Activated CD4-positive, alpha-beta memory T cell treated with anti-CD3 and anti-CD28 coated beads, Interleukin-2, amount 10 ng/mL, durations not matched to agents 7 days and 5 days (primary cell): ENCODE measurements around the gene MON1B. TPM values are rescaled to one million over a fixed set of nuclear protein-coding genes. Genes with fewer than 3 reads are reported as not detected.
A peak's percentile ranks its signal among the peaks of the same experiment; 100 is the strongest.
"Not testable (repeated sequence)": the region's sequence is repeated elsewhere in the genome, so short reads cannot be mapped to it uniquely, and the experiment has no call there.

Experiments used
- CTCF ChIA-PET: fragments of 350-600 bp; sonication (Branson Sonifier 250); formaldehyde crosslinking; loops from one replicate; lab custom pipeline; 2021; ENCODE audit warnings: antibody characterized with exemption, inconsistent platforms; lab: Charles Lee
- POLR2A ChIA-PET: fragments of 350-600 bp; sonication (Branson Sonifier 250); formaldehyde crosslinking; loops from one replicate; lab custom pipeline; 2021; ENCODE audit warnings: antibody characterized with exemption; lab: Charles Lee
- DNase-seq: peaks from one replicate; pipeline ENCODE4 v3.0.0-alpha.2; 2020
- H3K27ac Mint-ChIP-seq: one replicate; pipeline ENCODE4 v1.8.0; 2021; ENCODE audit warnings: mild to moderate bottlenecking, mixed read lengths
- H3K27me3 Mint-ChIP-seq: one replicate; pipeline ENCODE4 v1.8.0; 2021; ENCODE audit warnings: mixed read lengths
- H3K36me3 Mint-ChIP-seq: one replicate; pipeline ENCODE4 v1.8.0; 2021; ENCODE audit warnings: low read depth, mixed read lengths
- H3K4me1 Mint-ChIP-seq: one replicate; pipeline ENCODE4 v1.8.0; 2021; ENCODE audit warnings: mixed read lengths
- H3K4me3 Mint-ChIP-seq: one replicate; pipeline ENCODE4 v1.8.0; 2021; ENCODE audit warnings: mild to moderate bottlenecking, mixed read lengths
- H3K9me3 Mint-ChIP-seq: one replicate; pipeline ENCODE4 v1.8.0; 2021; ENCODE audit warnings: mixed read lengths
- total RNA-seq, 2 experiments: library from RNA; stranded (reverse); gene quantifications; one replicate each; pipeline ENCODE4 v1.2.3, GENCODE V29; 2021

Gene MON1B
- total RNA-seq, 2 experiments from 2014 or later, result 74.1 to 75.4 TPM

DNA sequence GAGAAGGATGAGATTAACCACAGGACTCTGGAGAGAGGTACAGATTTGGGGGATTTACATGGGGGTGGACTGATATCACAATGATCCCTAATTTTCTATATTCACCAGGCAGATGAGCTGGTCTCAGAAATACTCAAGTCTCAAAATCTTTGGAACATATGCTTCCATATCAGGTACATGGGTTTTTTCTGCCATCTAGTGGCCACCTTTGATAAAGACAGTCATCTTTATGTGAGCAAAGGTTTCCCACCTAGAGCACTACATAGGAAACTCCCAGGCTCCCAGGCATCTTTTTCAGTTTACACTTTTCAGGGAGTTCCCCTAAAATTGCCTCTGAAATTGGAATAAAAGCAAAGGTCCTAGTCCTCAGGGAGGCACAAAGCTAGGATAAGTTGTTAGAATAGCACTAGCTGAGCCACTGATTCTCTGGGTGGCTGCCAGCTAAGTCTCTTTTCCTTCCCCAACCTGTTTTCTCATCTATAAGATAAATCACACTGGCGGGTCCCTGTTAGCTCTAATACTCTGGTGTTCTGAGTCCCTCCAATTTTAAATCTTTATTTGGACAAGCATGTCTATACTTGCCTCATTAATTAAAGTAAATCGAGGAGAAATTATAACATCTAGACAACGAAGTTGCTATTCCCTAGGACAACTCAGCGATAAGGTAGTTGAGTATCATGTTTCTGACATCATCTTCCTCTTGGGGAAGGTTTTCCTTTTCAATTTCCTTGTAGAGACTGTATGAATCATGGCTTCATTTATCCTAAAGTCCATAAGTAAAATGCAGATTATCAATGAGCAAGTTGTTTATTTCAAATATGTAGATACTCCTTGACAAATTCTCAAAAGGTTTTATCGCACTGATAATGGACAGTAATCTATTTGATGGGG lies 19.0 kb upstream of the MON1B start:
- no peak overlapping the region for H3K27ac Mint-ChIP-seq
- no peak overlapping the region for H3K4me3 Mint-ChIP-seq
- peaks cover 25% of the 10 kb centered on the region for H3K27me3 Mint-ChIP-seq
- ChIA-PET POLR2A (interaction anchor here (0.6 kb wide), 1 partner anchor 19 kb away, joined by 3 read pairs; the partner anchor contains the start of gene MON1B), CTCF (interaction anchor here (0.6 to 3.5 kb wide), 12 partner anchors 9 to 1973 kb away, joined by 3 to 19 read pairs (median 4); no protein-coding TSS in a partner anchor)
- no peak for DNase-seq
- H3K4me1 Mint-ChIP-seq, result no peaks in the 10 kb centered on the region
- H3K9me3 Mint-ChIP-seq, result no peaks in the 10 kb centered on the region
- no peaks in the 10 kb centered on the region for H3K36me3 Mint-ChIP-seq

- no peak overlapping the region for H3K27ac Mint-ChIP-seq
- DNase-seq, result no peak
- H3K4me1 Mint-ChIP-seq, result no peaks in the 10 kb centered on the region
- H3K4me3 Mint-ChIP-seq, result no peak overlapping the region
- no peaks in the 10 kb centered on the region for H3K9me3 Mint-ChIP-seq
- H3K36me3 Mint-ChIP-seq, result no peaks in the 10 kb centered on the region
- peaks cover 22% of the 10 kb centered on the region for H3K27me3 Mint-ChIP-seq
- ChIA-PET CTCF (interaction anchor here (1.1 kb wide), 1 partner anchor 8 kb away, joined by 3 read pairs; no protein-coding TSS in a partner anchor), POLR2A (no interaction called here)
Observed at GRCh38 chr16:77172951-77173350, 18.0 kb upstream of the MON1B start.

DNA sequence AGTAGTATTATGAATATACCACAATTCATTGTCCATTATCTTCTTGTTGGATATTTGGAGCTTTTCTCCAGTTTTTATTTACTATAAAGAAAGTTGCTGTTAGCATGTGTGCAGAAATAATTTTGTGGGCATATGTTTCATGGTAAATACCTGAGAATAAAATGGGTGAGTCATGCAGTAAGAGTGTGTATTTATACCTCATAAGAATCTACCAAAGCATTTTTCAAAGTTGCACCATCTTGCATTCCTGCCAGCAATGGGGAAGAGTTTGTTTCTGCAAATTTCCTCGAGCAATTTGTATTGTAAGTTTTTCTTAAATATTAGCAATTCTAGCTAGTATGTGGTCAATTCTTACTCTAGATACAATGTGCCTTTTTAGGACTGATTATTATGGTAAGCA lies 7.9 kb upstream of the MON1B start:
- Mint-ChIP-seq H3K9me3 (no peaks in the 10 kb centered on the region), H3K36me3 (no peaks in the 10 kb centered on the region), H3K4me1 (no peaks in the 10 kb centered on the region), H3K27ac (no peak overlapping the region), H3K4me3 (no peak overlapping the region), H3K27me3 (peaks cover 26% of the 10 kb centered on the region)
- no peak for DNase-seq
- CTCF ChIA-PET, result interaction anchor here (2.5 kb wide), 1 partner anchor 12 kb away, joined by 8 read pairs; no protein-coding TSS in a partner anchor
- POLR2A ChIA-PET, result no interaction called here

- H3K27ac Mint-ChIP-seq, POLR2A ChIA-PET, H3K36me3 Mint-ChIP-seq, H3K9me3 Mint-ChIP-seq, H3K4me3 Mint-ChIP-seq, DNase-seq: not testable (repeated sequence)
- H3K27me3 Mint-ChIP-seq, result peaks cover 18% of the 10 kb centered on the region
- CTCF ChIA-PET, result interaction anchor here (1.1 kb wide), 1 partner anchor 15 kb away, joined by 3 read pairs; no protein-coding TSS in a partner anchor
- H3K4me1 Mint-ChIP-seq, result peaks cover 11% of the 10 kb centered on the region
Observed at GRCh38 chr16:77186298-77186697, 4.7 kb upstream of the MON1B start.

DNA sequence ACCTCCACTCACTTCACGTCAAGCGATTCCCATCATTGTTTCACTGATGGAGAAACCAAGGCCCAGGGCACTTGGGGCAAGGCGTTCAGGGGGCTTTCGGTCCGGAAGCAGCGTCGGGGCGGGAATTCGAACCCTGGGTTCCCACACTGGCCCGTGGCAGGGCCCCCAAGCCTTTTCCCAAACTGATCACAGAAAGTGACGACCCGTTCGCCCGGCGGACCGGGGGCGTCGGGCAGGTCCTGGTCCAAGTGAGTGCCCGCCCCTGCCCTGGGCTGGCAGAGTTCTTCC lies 856 bp upstream of the MON1B start:
- ChIA-PET CTCF (interaction anchor here (1.0 to 1.2 kb wide), 2 partner anchors 15 to 20 kb away, joined by 3 to 4 read pairs; no protein-coding TSS in a partner anchor), POLR2A (interaction anchor here (0.6 to 4.8 kb wide), 6 partner anchors 9 to 1542 kb away, joined by 3 to 38 read pairs (median 8); partner anchors contain the start of genes KARS1 and TERF2IP)
- Mint-ChIP-seq H3K27me3 (peaks cover 9% of the 10 kb centered on the region), H3K9me3 (no peaks in the 10 kb centered on the region), H3K4me3 (peak overlapping the region; percentile 93), H3K4me1 (peaks cover 36% of the 10 kb centered on the region), H3K36me3 (peaks cover 41% of the 10 kb centered on the region), H3K27ac (peak overlapping the region; percentile 100)
- no peak for DNase-seq

GRCh38 chr16:77191259-77191969 lies 424 bp downstream of the MON1B start:
- H3K4me1 Mint-ChIP-seq, result peaks cover 41% of the 10 kb centered on the region
- peak; percentile 38 for DNase-seq

DNA sequence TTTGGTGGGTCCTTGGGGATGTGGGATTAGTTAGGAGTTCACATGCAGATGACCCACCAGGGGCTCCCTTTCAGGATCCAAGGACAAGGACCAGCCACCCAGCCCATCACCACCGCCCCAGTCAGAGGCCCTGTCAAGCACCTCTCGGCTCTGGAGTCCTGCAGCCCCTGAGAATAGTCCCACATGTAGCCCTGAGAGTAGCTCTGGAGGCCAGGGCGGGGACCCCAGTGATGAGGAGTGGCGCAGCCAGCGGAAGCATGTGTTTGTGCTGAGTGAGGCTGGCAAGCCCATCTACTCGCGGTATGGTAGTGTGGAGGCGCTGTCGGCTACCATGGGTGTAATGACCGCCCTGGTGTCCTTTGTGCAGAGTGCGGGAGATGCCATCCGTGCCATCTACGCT lies 2.4 kb downstream of the MON1B start:
- ChIA-PET POLR2A (interaction anchor here (0.8 kb wide), 1 partner anchor 19 kb away, joined by 3 read pairs; no protein-coding TSS in a partner anchor), CTCF (no interaction called here)
- H3K27me3 Mint-ChIP-seq, result no peaks in the 10 kb centered on the region
- H3K36me3 Mint-ChIP-seq, result peaks cover 65% of the 10 kb centered on the region
- no peak overlapping the region for H3K27ac Mint-ChIP-seq
- peaks cover 41% of the 10 kb centered on the region for H3K4me1 Mint-ChIP-seq
- H3K4me3 Mint-ChIP-seq, result peak overlapping the region; percentile 93
- no peaks in the 10 kb centered on the region for H3K9me3 Mint-ChIP-seq
- no peak for DNase-seq

More at GRCh38 chr16:77191259-77191969, 424 bp downstream of the MON1B start:
- ChIA-PET POLR2A (interaction anchor here (0.7 to 4.8 kb wide), 8 partner anchors 12 to 1569 kb away, joined by 3 to 38 read pairs (median 5); partner anchors contain the start of genes ADAT1, KARS1 and TERF2IP), CTCF (interaction anchor here (1.2 kb wide), 1 partner anchor 16 kb away, joined by 3 read pairs; no protein-coding TSS in a partner anchor)
- Mint-ChIP-seq H3K9me3 (no peaks in the 10 kb centered on the region), H3K36me3 (peaks cover 50% of the 10 kb centered on the region), H3K27ac (peak overlapping the region; percentile 100), H3K4me3 (peak overlapping the region; percentile 93), H3K27me3 (peaks cover 2% of the 10 kb centered on the region)

DNA sequence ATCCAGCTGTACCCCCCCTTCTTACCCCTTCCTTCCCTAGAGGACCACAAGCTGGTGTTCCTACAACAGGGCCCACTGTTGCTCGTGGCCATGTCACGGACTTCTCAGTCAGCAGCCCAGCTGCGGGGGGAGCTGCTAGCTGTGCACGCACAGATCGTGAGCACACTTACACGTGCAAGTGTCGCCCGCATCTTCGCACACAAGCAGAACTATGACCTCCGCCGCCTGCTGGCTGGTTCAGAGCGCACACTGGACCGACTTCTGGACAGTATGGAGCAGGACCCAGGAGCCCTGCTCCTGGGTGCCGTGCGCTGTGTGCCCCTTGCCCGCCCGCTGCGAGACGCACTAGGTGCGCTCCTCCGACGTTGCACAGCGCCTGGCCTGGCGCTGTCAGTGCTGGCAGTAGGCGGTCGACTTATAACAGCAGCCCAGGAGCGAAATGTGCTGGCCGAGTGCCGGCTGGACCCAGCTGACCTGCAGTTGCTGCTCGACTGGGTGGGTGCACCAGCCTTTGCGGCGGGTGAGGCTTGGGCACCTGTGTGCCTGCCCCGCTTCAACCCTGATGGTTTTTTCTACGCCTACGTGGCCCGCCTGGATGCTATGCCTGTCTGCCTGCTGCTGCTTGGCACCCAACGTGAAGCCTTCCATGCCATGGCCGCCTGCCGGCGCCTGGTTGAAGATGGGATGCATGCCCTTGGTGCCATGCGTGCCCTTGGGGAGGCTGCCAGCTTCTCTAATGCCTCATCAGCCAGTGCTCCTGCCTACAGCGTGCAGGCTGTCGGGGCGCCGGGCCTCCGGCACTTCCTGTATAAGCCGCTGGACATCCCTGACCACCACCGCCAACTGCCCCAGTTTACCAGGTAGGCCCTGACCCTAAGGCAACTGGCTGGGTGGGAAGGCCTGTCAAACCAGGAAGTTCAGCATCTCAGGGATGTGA lies 3.6 kb downstream of the MON1B start:
- ChIA-PET POLR2A (no interaction called here), CTCF (no interaction called here)
- H3K4me1 Mint-ChIP-seq, result peaks cover 32% of the 10 kb centered on the region
- no peak for DNase-seq
- no peaks in the 10 kb centered on the region for H3K9me3 Mint-ChIP-seq
- H3K27ac Mint-ChIP-seq, result no peak overlapping the region
- no peak overlapping the region for H3K4me3 Mint-ChIP-seq
- peaks cover 75% of the 10 kb centered on the region for H3K36me3 Mint-ChIP-seq
- H3K27me3 Mint-ChIP-seq, result no peaks in the 10 kb centered on the region

DNA sequence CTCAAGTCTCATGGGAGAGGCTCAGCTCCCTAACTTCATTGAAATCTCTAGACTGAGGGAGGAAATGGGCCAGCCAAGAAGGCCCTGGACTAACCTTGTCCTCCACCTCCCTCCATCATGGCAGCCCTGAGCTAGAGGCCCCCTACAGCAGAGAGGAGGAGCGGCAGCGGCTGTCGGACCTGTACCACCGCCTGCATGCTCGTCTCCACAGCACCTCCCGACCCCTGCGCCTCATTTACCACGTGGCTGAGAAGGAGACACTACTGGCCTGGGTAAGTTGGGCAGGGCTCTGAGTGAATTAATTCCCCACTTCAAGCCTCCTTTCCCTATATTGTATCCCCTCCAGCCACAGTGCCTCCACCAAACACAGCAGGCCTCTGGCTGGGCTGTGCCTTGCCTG lies 4.4 kb downstream of the MON1B start:
- Mint-ChIP-seq H3K27me3 (no peaks in the 10 kb centered on the region), H3K9me3 (no peaks in the 10 kb centered on the region), H3K4me3 (no peak overlapping the region), H3K36me3 (peaks cover 78% of the 10 kb centered on the region), H3K4me1 (peaks cover 32% of the 10 kb centered on the region), H3K27ac (no peak overlapping the region)
- CTCF ChIA-PET, result no interaction called here
- DNase-seq, result no peak
- POLR2A ChIA-PET, result no interaction called here

GRCh38 chr16:77197747-77198146 lies 6.8 kb downstream of the MON1B start:
- Mint-ChIP-seq H3K4me3 (no peak overlapping the region), H3K4me1 (peaks cover 16% of the 10 kb centered on the region), H3K36me3 (peaks cover 63% of the 10 kb centered on the region), H3K9me3 (no peaks in the 10 kb centered on the region), H3K27me3 (no peaks in the 10 kb centered on the region), H3K27ac (no peak overlapping the region)
- no peak for DNase-seq
- ChIA-PET POLR2A (no interaction called here), CTCF (interaction anchor here (1.4 kb wide), 1 partner anchor 26 kb away, joined by 3 read pairs; no protein-coding TSS in a partner anchor)

DNA sequence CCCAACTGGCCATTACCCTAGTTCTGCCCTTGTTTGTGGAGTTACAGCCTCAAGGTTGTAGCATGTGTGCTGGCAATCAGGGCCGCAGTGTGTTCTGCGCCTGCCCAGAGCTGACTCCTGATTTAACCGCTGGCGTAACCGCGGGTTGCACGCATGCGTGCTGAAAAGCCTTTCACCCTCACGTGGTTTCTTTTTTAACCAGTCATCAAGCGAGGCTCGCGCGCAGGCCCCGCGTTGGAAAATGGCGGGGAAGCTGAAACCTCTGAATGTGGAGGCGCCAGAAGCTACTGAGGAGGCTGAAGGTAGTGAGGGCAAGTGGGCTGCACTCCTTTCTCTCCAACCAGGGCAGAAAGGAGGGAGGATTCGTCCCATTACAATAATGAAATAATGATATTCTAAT lies 8.2 kb downstream of the MON1B start, which contains the start of gene SYCE1L:
TSS of gene SYCE1L (plus strand) at position 198 of the 400 bp plus-strand sequence. CDS start at position 242, 44 bp downstream.
- no peaks in the 10 kb centered on the region for H3K27me3 Mint-ChIP-seq
- no peak for DNase-seq
- H3K4me3 Mint-ChIP-seq, result no peak within 1 kb of the TSS
- H3K4me1 Mint-ChIP-seq, result peaks cover 5% of the 10 kb centered on the region
- H3K36me3 Mint-ChIP-seq, result peaks cover 49% of the 10 kb centered on the region
- H3K9me3 Mint-ChIP-seq, result no peaks in the 10 kb centered on the region
- CTCF ChIA-PET, result no interaction called here
- POLR2A ChIA-PET, result no interaction called here
- no peak within 1 kb of the TSS for H3K27ac Mint-ChIP-seq

DNA sequence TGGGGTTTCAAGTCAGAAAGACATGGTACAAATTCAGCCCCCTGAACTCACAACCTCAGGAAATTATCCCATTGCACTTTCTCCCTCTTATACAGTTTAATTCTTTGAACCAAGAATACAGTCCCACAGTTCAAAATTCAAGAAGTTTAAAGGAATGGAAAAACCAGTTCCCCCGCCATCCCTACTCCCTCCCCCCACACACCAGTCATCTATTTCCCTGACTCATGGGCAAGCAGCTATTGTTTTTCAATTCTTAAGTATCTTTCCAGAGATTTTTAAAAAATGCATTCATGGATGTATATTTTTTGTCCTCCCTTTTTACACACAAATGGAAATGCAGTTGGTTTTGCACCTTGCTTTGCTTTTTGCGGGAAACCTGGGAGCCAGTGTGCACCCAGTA lies 15.5 kb downstream of the MON1B start:
- no peak overlapping the region for H3K4me3 Mint-ChIP-seq
- H3K27ac Mint-ChIP-seq, result no peak overlapping the region
- ChIA-PET POLR2A (interaction anchor here (2.5 kb wide), 1 partner anchor 16 kb away, joined by 10 read pairs; the partner anchor contains the start of gene MON1B), CTCF (no interaction called here)
- H3K4me1 Mint-ChIP-seq, result peaks cover 2% of the 10 kb centered on the region
- no peak for DNase-seq
- no peaks in the 10 kb centered on the region for H3K36me3 Mint-ChIP-seq
- no peaks in the 10 kb centered on the region for H3K9me3 Mint-ChIP-seq
- H3K27me3 Mint-ChIP-seq, result no peaks in the 10 kb centered on the region
